GM18526 (cell line): ENCODE measurements around the gene VAMP3.

Experiments
- POLR2A ChIP-seq: IDR thresholded peaks from 3 replicates; pipeline ENCODE4 v1.6.1; 2011; ENCODE audit not compliant: insufficient read length; ENCODE audit errors: extremely low read depth

VAMP3 gene

GRCh38 chr1:7770997-7771822 is at the start of gene VAMP3:
Gene VAMP3 (plus strand): TSS chr1:7771296. CDS start chr1:7771384, 88 bp downstream.
- peak; percentile 52 for TF ChIP-seq POLR2A

- no peak for TF ChIP-seq POLR2A
These were observed 49.0 kb upstream of the VAMP3 start for GRCh38 chr1:7721940-7722669.

GRCh38 chr1:7722670-7723012 is 48.5 kb upstream of the VAMP3 start:
- TF ChIP-seq POLR2A, result no peak

- no peak for TF ChIP-seq POLR2A
These were observed 44.5 kb upstream of the VAMP3 start for GRCh38 chr1:7726623-7727022.

GRCh38 chr1:7727809-7728471 is 43.2 kb upstream of the VAMP3 start:
- TF ChIP-seq POLR2A, result no peak

- no peak for TF ChIP-seq POLR2A
These were observed 41.3 kb upstream of the VAMP3 start for GRCh38 chr1:7729761-7730160.

GRCh38 chr1:7732331-7732730 is 38.8 kb upstream of the VAMP3 start:
- TF ChIP-seq POLR2A, result no peak

- no peak for TF ChIP-seq POLR2A
These were observed 37.8 kb upstream of the VAMP3 start for GRCh38 chr1:7733276-7733675.

- TF ChIP-seq POLR2A, result no peak
These were observed 33.1 kb upstream of the VAMP3 start for GRCh38 chr1:7738044-7738443.

- TF ChIP-seq POLR2A, result no peak
These were observed 27.8 kb upstream of the VAMP3 start for GRCh38 chr1:7743346-7743745.

- no peak for TF ChIP-seq POLR2A
These were observed 26.2 kb upstream of the VAMP3 start for GRCh38 chr1:7744882-7745281.

- TF ChIP-seq POLR2A, result no peak
These were observed 25.3 kb upstream of the VAMP3 start for GRCh38 chr1:7745783-7746182.

GRCh38 chr1:7747605-7748004 is 23.5 kb upstream of the VAMP3 start:
- TF ChIP-seq POLR2A, result no peak

- no peak for TF ChIP-seq POLR2A
These were observed 22.0 kb upstream of the VAMP3 start for GRCh38 chr1:7749126-7749525.

GRCh38 chr1:7751174-7751573 is 19.9 kb upstream of the VAMP3 start:
- TF ChIP-seq POLR2A, result no peak
